ENCODE results near the gene GMDS.

The GMDS gene

DNA sequence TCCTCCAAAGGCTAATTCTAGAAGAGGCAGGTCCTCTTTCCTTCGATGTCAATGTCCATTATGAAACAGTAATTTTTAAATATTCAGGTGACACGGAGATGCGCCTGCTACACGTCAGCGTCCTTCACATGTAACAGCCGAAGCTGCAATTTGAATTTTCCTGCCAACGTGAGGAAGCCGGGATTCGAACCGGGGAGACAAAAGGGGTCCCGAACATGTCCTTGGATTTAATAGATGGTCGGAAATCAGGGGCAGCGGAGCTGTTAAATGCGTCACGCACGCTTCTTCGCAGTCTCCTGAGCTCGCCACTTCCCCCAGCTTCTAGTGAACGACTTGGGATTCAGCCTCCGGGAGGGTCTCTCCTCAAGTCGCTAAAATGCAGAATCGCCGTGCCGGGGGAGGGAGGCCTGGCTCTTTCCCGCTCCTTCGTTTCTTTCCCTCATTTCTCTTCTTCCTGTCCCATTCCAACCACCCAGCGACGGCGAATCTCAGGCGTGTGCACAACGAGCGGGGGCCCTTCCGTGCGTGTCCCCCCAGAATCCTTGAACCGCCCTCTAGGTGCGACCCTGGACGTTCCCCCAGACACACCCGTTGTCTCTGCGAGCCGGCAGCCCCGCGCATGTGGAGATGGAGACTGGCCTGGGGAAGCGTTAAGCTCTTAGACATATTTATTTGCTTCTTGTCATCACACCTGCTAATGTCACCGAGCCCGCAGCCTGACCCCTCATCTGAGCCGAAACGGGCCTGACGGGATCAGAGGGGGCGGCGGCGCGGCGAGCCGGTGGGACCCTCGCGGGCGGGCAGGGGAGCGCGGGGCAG, 637.0 kb downstream of the GMDS start:
- no peak for TF ChIP-seq EZH2phosphoT487 (IDR thresholded peaks at IDR 0.05; ENCODE audit: borderline replicate concordance)
- Histone ChIP-seq H4K20me1 (ENCODE audit: insufficient read depth, low read length, poor library complexity, severe bottlenecking) (no peaks in the 10 kb centered on the region), H3K79me2 (ENCODE audit: insufficient read depth, low read length) (no peaks in the 10 kb centered on the region), H3K9me2 (replicated peaks; ENCODE audit: low read depth, low read length) (no peaks in the 10 kb centered on the region), H3F3A (ENCODE audit: low read depth) (no peaks in the 10 kb centered on the region), H3K4me3 (ENCODE audit: low read length, poor library complexity, severe bottlenecking) (no peak overlapping the region), H3K27me3 (ENCODE audit: insufficient read depth, low read length, poor library complexity, severe bottlenecking) (no peaks in the 10 kb centered on the region), H3K9me3 (ENCODE audit: insufficient read depth, low read depth, low read length) (no peaks in the 10 kb centered on the region), H2AFZ (ENCODE audit: low read length) (no peak overlapping the region), H3K4me1 (ENCODE audit: insufficient read depth, low read length, poor library complexity, severe bottlenecking) (peaks cover 4% of the 10 kb centered on the region), H3K9ac (ENCODE audit: low read depth, low read length, poor library complexity, severe bottlenecking) (no peak overlapping the region), H3K36me3 (ENCODE audit: insufficient read depth, low read length) (no peaks in the 10 kb centered on the region), H3K4me2 (ENCODE audit: low read depth, low read length, poor library complexity, severe bottlenecking) (no peak overlapping the region)

DNA sequence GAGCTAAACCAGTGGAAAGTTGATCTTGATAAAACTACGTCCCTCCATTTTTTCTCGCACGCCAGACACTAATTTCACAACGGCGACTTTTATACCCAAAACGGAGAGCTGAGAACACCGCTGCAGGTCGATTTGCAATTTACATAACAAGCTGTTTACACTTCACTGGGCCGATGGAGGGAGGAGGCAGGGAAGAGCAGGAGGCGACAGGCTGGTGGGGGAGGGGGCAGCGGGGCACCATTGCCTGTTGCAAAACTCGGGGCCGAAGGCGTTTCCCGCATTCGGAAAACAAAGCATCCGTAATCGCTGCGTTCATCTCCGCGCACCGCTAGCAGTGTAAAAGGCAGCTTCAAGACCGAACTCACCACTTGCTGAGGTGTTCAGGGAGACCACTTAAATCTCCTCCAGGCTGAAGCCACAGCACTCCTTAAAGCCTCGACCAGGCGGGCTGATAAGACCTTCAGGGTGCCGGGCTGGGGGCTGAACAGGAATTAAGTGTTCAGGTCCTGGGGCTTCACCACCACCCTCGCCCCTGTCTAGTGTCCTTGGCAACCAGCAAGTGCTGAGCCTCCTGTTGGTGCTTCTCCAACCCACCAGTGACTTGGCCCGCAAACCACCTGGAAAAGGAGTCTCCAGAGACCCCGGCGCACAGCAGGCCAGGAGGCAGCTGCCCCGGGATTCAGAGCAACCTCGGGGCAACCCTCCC, 637.7 kb downstream of the GMDS start:
- TF ChIP-seq, protein P1, sequence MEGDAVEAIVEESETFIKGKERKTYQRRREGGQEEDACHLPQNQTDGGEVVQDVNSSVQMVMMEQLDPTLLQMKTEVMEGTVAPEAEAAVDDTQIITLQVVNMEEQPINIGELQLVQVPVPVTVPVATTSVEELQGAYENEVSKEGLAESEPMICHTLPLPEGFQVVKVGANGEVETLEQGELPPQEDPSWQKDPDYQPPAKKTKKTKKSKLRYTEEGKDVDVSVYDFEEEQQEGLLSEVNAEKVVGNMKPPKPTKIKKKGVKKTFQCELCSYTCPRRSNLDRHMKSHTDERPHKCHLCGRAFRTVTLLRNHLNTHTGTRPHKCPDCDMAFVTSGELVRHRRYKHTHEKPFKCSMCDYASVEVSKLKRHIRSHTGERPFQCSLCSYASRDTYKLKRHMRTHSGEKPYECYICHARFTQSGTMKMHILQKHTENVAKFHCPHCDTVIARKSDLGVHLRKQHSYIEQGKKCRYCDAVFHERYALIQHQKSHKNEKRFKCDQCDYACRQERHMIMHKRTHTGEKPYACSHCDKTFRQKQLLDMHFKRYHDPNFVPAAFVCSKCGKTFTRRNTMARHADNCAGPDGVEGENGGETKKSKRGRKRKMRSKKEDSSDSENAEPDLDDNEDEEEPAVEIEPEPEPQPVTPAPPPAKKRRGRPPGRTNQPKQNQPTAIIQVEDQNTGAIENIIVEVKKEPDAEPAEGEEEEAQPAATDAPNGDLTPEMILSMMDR (conservative IDR thresholded peaks at IDR 0.05; ENCODE audit: low read length), result no peak
- no peak for TF ChIP-seq EZH2phosphoT487 (IDR thresholded peaks at IDR 0.05; ENCODE audit: borderline replicate concordance)
- H2AFZ ChIP-seq (ENCODE audit: low read length), result no peak overlapping the region
- H3K9ac ChIP-seq (ENCODE audit: low read depth, low read length, poor library complexity, severe bottlenecking), result no peak overlapping the region
- no peaks in the 10 kb centered on the region for H4K20me1 ChIP-seq (ENCODE audit: insufficient read depth, low read length, poor library complexity, severe bottlenecking)
- H3F3A ChIP-seq (ENCODE audit: low read depth), result no peaks in the 10 kb centered on the region
- no peak overlapping the region for H3K4me2 ChIP-seq (ENCODE audit: low read depth, low read length, poor library complexity, severe bottlenecking)
- peaks cover 4% of the 10 kb centered on the region for H3K4me1 ChIP-seq (ENCODE audit: insufficient read depth, low read length, poor library complexity, severe bottlenecking)
- no peaks in the 10 kb centered on the region for H3K9me3 ChIP-seq (ENCODE audit: insufficient read depth, low read depth, low read length)
- H3K27me3 ChIP-seq (ENCODE audit: insufficient read depth, low read length, poor library complexity, severe bottlenecking), result no peaks in the 10 kb centered on the region
- H3K36me3 ChIP-seq (ENCODE audit: insufficient read depth, low read length), result no peaks in the 10 kb centered on the region
- H3K9me2 ChIP-seq (replicated peaks; ENCODE audit: low read depth, low read length), result no peaks in the 10 kb centered on the region
- H3K79me2 ChIP-seq (ENCODE audit: insufficient read depth, low read length), result no peaks in the 10 kb centered on the region
- H3K4me3 ChIP-seq (ENCODE audit: low read length, poor library complexity, severe bottlenecking), result no peak overlapping the region

DNA sequence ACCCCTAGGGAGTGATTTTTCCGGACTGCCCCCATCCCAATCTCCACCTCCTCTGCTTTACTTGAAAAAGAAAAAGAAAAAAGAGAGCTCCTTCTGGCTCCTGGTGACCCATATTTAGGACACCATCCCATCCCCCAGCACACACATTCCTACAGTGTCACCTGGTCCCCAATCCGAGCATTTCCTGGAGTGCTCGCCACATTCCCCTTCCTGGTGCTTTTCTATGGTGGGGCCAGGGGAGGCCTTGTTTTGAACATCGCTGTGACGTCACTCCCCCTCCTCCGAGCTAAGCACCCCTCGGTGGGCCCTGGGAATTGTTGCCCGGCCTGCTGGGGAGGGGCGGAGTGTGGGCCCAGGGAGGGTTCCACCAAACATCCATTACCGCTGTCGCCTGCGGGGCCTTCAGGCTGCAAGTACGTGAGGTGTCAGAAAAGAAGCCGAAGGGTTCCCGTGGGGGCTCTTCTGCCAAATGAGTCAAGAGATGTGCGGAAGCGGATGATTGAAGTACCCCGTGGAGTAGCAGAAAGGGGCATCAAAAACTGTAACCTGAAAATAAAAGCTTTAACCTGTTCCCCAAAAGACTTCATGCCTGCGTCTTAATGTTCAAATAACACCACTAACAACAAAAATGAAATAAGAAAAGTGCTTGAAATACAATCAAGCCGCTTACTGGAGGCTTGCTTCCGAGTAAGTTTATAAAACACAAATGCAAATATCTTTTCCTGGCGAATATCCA, 638.5 kb downstream of the GMDS start:
- H3K79me2 ChIP-seq (ENCODE audit: insufficient read depth, low read length), result no peaks in the 10 kb centered on the region
- H3K9ac ChIP-seq (ENCODE audit: low read depth, low read length, poor library complexity, severe bottlenecking), result no peak overlapping the region
- no peaks in the 10 kb centered on the region for H3K27me3 ChIP-seq (ENCODE audit: insufficient read depth, low read length, poor library complexity, severe bottlenecking)
- H3K9me2 ChIP-seq (replicated peaks; ENCODE audit: low read depth, low read length), result no peaks in the 10 kb centered on the region
- H3K4me3 ChIP-seq (ENCODE audit: low read length, poor library complexity, severe bottlenecking), result no peak overlapping the region
- H3K4me2 ChIP-seq (ENCODE audit: low read depth, low read length, poor library complexity, severe bottlenecking), result no peak overlapping the region
- peaks cover 4% of the 10 kb centered on the region for H3K4me1 ChIP-seq (ENCODE audit: insufficient read depth, low read length, poor library complexity, severe bottlenecking)
- no peaks in the 10 kb centered on the region for H3K9me3 ChIP-seq (ENCODE audit: insufficient read depth, low read depth, low read length)
- H4K20me1 ChIP-seq (ENCODE audit: insufficient read depth, low read length, poor library complexity, severe bottlenecking), result no peaks in the 10 kb centered on the region
- no peak for TF ChIP-seq EZH2phosphoT487 (IDR thresholded peaks at IDR 0.05; ENCODE audit: borderline replicate concordance)
- TF ChIP-seq, protein P1 (conservative IDR thresholded peaks at IDR 0.05; ENCODE audit: low read length), result no peak
- no peak overlapping the region for H2AFZ ChIP-seq (ENCODE audit: low read length)
- H3K36me3 ChIP-seq (ENCODE audit: insufficient read depth, low read length), result no peaks in the 10 kb centered on the region
- H3F3A ChIP-seq (ENCODE audit: low read depth), result no peaks in the 10 kb centered on the region

All from Loucy (cell line).